CMK (cell line): ENCODE data around the gene KLHL14.
"Not testable (repeated sequence)": the region's sequence is repeated elsewhere in the genome, so short reads cannot be mapped to it uniquely, and the experiment has no call there.

Experiments used
- DNase-seq: peaks from one replicate; pipeline ENCODE4 v3.0.0-alpha.2; 2010; ENCODE audit warnings: low read depth

KLHL14 gene, protein sequence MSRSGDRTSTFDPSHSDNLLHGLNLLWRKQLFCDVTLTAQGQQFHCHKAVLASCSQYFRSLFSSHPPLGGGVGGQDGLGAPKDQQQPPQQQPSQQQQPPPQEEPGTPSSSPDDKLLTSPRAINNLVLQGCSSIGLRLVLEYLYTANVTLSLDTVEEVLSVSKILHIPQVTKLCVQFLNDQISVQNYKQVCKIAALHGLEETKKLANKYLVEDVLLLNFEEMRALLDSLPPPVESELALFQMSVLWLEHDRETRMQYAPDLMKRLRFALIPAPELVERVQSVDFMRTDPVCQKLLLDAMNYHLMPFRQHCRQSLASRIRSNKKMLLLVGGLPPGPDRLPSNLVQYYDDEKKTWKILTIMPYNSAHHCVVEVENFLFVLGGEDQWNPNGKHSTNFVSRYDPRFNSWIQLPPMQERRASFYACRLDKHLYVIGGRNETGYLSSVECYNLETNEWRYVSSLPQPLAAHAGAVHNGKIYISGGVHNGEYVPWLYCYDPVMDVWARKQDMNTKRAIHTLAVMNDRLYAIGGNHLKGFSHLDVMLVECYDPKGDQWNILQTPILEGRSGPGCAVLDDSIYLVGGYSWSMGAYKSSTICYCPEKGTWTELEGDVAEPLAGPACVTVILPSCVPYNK

DNA sequence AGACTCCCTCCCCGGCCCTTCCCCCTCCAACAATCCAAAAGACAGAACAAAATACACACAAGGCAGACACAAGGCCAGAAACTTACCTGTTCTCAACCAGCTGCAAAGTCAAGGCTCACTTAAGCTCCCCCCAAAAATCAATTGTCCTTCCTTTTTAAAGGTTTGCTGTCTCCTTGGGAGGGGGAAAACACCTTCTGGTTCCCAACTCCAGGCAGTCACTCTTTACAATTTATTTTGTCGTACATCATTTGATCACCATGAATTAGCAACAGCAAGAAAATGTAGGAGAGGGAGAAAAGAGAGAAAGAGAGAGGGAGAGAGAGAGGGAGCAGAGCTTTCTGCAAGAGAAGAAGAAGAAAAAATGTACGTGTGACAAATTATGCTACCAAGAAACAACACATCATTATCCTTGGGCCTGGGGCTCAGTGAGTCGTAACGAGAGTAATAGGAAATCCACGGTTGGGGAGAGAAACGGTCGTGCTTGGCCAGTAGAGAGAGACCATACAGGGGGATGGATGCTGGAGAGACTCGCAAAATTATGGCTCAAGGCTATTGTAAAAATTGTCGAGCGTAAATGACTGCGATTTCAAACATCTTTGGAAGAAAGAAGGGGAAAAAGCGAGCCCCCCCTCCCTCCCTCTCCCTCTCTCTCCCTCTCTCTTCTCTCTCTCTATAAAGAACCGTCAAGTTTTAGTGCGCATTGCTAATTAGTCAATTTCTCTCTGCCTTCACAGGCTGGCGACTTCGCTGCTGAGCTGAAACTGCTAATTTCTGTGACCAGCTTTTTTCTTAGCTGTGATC lies at the start of gene KLHL14:
Gene KLHL14 (minus strand): TSS at position 443 of the 801 bp plus-strand sequence. CDS start 2,432 bp downstream, outside the sequence.
- DNase-seq = no peak

DNA sequence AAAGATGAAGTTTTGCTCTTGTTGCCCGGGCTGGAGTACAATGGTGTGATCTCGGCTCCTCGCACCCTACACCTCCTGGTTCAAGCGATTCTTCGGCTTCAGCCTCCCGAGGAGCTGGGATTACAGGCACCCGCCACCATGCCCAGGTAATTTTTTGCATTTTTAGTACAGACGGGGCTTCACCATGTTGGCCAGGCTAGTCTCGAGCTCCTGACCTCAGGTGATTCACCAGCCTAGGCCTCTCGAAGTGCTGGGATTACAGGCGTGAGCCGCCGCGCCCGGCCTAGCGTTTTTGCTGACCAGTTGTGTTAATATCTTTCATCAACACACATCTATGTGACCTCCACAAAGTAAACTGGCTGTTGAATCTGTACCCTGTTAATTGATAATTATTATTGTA lies 49.4 kb upstream of the KLHL14 start:
- no peak for DNase-seq

DNA sequence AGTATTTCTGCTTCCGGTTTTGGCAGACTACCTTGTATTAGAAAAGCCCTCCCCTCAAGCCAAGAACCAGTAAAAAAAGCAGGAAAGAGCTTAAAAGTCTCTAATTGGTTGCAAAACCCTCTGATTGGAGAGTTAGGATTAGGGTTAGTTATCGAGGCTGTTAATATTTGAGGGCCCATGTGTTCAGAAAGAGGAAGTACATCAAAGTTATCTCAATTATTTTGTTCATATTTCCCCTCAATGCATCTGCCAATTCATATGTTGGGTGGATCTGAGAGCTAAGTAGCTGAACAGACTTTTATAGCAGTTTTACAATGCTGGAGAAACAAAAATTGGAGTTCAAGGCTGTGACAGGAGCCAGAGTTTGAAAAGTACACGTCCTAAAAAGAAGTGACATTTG lies 43.1 kb upstream of the KLHL14 start:
- no peak for DNase-seq

DNA sequence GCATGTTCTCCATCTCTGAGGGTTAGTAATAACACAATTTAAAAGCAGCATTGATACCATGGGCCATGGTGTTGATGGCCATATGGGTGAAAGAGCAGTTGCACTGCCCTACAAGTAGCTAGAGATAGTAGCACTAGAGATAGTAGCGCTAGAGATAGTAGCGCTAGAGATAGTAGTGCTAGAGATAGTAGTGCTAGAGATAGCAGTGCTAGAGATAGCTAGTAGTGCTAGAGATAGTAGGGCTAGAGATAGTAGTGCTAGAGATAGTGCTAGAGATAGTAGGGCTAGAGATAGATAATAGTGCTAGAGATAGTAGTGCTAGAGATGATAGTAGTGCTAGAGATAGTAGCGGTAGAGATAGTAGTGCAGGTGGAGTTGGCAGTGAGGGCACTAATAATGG lies 39.5 kb upstream of the KLHL14 start:
- no peak for DNase-seq

DNA sequence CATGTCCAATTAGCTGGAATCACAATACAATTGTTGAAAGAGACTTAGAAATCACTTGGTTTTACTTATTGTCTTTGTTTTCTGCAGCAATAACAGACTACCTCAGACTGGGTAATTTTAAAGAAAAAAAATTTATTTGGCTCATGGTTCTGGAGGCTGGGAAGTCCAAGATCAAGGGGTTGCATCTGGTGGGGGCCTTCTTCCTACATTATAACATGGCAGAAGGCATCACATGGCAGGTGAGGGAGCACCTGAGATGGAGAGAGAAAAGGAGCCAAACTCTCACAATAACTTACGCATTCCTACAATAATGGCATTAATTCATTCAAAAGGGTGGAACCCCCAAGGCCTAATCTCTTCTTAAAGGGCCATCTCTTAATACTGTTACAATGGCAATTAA lies 37.5 kb upstream of the KLHL14 start:
- DNase-seq = no peak

DNA sequence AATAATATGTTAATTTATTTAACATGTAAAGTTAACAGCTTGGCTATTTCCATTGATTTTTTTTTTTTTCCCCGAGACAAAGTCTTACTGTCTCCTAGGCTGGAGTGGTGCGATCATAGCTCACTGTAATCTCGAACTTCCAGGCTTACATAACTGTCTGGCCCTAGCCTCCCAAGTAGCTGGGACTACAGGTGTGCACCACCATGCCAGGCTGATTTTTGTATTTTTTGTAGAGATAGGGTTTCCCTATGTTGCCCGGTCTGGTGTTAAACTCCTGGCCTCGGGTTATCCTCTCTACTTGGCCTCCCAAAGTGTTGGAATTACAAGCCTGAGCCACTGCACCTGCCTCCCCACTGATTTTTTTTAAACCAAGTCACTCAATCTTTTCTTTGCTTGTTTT lies 32.5 kb upstream of the KLHL14 start:
- DNase-seq = no peak

DNA sequence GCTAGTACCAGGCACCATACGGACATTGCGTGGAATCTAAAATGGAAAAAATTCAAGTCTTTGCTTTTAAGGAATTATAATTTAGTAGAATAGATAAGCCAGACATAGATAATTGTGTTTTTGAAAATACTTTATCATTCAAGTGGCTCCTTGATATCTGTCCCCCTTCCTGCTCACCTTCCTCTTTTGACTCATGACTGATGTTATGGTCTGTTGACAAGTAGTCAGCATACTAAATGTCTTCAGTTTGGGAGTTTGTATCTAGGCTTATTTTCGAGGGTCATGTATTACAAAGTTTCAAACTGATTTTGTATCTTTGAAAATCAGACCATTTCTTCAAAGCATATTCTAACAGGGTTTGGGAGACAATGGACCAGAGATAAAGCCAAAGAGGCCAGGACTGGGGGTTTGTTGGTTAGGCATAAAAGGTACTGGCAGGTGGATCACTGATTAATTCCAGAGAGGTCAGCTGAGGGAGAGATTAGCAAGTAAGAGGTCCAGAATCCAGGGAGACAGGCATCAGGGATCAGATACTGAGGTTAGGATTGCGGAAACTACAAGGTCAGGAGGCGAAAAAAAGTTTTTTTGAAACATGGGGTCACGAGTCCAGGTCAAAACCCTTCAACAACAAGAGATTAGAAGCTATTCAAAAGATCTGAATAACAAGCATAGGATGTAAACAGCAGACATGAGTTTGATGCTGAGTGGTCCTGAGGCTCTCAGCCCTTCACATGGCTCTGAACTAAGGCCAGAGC lies 31.5 kb upstream of the KLHL14 start:
- no peak for DNase-seq

DNA sequence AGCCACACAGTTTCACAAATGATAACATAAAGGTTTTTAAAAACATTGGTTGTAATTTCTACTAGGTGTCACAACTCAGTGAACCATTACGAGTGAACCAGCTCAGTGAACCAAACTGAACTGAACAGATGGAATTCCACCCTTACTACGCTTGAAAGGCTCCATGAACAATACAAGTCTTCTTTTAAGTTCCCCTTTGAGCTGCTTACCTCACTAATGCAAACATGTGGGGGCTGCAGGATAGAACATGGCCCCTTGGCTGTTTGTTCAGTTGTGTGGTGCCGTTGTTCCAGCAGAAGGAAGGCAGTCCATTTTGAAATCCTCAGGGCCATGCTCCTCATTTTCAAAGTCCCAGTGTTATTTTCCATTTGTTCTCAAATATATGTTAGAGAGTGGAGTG lies 30.7 kb upstream of the KLHL14 start:
- no peak for DNase-seq

DNA sequence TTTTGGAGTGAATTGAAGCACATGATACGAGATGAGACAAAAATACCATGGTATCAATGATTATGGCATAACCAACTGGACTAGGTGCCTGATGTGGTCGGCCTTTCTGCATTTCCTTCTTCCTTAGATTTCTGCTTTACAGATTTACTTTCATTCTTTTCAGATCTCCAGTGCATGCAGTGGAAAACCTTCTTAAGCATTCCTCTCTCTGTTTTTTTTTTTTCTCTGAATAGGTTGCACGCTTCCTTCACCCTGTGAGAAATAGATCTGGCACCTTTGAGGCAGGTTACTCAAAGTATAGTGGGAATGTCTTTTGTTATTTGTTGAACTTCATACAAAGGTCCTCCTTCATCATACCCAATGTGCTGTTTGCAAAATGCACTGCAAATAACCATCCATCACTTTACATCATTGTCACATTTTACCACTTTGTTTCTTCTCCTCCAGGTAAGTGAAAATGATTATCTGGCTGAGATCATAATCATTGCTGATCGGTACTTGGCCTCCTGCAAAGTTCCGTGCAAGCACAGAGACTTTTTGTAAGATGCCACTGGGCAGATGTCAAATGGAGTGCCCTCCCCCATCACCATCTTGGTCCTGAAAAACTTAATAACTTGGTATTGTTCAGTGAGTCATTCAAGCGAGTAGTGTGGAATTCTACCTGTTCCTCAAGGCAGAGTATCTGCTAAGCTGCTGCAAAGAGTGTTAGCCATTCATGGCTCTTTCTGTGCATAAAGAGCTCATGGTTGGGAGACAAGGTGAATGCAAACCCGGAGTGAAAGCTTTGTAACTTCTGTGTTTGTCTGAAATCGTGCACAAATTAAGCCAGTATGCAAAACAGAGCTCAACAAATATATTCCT lies 30.0 kb upstream of the KLHL14 start:
- no peak for DNase-seq

DNA sequence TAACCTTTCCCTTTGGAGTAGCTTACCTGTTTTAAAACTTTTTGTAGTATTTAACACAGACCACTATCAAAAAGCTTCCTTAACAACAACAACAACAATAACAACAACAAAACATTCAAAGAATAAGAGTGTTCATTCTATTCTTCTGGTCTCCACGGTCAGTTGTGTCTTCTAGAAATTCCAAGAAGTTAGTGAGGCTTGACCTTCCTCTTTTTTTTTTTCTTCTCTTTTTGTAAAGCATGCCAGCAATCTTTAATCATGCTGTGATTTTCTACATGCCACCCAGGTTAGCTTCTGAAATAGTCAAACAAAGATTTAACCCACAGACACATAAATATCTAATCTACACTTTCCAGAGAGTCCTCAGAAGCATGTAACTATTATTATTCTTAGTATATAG lies 28.4 kb upstream of the KLHL14 start:
- DNase-seq = no peak

DNA sequence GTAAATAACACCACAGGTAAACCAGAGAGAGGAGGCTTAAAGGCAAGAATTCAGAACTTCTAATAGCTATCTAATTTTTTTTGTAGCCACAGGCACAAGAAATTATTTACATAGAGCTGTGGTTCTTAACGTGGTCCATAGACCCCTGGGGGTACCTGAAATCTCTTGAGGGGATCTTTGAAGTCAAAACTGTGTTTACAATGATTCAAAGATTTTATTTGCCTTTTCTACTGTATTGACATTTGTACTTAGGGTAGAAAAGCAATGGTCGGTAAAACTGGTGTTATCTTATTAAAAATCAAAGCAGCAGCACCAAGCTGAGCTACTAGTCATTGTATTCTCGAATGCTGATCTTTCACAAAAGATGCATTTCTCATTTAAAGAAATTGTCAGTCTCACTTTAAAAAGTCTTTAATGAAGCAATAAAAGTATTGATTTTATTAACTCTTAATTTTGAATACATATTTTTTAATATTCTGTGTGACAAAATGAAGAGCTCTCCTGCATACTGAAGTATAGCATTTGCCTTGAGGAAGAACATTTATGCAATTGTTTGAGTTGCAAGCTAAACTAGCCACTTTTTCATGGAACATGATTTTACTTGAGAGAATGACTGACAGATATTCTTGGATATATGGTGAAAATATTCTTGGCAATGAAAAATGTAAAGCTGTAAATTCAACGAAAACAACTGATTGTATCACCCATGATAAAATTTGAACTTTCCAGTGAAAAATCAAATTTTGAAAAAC lies 25.6 kb upstream of the KLHL14 start:
- no peak for DNase-seq

DNA sequence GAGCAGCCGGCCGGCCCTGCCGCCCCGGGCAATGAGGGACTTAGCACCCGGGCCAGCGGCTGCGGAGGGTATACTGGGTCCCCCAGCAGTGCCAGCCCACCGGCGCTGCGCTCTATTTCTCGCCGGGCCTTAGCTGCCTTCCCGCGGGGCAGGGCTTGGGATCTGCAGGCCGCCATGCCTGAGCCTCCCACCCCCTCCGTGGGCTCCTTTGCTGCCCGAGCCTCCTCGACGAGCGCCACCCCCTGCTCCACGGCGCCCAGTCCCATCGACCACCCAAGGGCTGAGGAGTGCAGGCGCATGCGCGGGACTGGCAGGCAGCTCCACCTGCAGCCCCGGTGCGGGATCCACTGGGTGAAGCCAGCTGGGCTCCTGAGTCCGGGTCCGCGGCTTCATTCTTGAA lies 21.8 kb upstream of the KLHL14 start:
- DNase-seq = not testable (repeated sequence)

DNA sequence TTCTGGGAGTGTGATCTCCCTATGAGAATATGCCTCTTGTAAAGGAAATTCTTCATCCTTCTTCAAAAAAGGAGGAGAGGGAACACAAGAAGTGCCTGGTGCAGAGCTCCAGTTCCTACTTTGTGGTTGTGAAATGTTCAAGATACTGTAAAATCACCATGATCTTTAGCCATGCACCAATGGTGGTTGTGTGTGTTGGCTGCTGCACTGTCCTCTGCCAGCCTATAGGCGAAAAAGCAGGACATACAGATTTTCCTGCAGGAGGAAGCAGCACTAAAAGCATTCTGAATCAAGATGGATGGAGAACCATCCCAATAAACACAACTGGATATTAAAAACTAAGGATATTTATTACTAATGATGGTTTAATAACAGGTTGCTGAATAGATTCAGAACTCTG lies 6.2 kb upstream of the KLHL14 start:
- no peak for DNase-seq

DNA sequence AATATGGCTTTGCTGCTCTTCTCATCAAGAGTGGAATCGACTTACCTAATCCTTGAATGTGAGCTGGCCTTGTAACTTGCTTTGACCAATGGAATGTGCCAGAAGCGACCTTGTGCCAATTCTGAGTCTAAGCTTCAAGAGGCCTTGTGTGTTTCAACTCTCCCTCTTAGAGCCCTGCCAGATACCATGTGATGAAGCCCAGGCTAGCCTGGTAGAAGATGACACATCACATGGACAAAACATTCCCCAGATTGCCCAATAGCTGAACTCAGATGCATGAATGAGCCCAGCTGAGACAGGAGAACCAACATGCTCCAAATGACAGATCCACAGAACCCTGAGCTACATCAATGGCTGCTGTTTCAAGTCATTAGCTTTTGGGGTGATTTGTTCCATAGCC lies 4.2 kb upstream of the KLHL14 start:
- no peak for DNase-seq

DNA sequence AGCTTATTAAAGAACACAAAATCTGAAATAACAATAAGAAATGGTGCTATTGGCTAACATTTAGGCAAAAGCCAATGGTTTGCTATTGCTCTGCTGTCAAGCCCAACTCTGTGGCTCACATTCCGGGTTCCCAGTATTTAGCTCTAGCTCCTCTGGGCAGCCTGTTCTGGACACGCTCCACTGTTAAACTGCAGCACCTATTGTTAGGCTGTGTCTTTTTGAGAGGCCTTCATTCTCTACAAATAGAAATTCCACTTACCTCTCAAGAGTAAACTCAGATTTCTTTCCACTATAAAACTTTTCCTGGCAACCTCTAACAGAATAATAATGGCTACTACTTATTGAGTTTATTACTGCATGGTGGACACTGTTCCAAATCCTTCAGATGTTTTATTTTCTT lies 3.7 kb upstream of the KLHL14 start:
- no peak for DNase-seq

DNA sequence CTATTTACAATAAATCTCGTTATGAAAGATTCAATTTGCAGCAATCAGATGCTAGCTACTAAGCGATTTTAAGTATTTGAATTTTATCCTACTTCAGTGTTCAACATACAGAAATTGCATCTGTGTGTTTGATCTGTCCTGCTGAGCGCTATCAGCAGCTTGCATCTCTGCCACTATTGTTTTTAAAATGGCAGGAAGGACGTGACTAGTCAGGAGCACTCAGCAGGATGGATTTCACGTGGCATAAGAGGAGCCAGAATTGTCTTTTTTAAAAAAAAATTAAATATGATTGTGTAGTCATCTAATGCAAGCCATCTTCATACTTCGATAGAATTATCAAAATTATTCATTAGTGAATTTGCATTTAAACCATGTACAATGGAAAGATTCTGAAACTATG lies 2.8 kb upstream of the KLHL14 start:
- DNase-seq = no peak

DNA sequence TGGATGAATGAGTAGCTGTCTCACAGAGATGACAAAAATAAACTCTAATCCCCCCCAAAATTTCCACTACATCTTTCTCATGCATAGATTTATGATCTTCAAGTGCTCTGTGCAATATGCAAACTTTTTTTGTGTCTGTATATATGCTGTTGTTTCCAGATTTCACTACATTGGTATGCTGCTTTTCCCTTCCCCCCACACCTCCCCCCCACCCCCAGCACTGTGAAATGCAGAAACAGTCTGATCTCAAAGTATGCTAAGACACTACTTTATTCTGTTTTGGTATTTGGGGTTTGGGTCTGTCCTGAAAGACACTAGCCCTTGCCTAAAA lies 524 bp upstream of the KLHL14 start:
- DNase-seq = no peak

DNA sequence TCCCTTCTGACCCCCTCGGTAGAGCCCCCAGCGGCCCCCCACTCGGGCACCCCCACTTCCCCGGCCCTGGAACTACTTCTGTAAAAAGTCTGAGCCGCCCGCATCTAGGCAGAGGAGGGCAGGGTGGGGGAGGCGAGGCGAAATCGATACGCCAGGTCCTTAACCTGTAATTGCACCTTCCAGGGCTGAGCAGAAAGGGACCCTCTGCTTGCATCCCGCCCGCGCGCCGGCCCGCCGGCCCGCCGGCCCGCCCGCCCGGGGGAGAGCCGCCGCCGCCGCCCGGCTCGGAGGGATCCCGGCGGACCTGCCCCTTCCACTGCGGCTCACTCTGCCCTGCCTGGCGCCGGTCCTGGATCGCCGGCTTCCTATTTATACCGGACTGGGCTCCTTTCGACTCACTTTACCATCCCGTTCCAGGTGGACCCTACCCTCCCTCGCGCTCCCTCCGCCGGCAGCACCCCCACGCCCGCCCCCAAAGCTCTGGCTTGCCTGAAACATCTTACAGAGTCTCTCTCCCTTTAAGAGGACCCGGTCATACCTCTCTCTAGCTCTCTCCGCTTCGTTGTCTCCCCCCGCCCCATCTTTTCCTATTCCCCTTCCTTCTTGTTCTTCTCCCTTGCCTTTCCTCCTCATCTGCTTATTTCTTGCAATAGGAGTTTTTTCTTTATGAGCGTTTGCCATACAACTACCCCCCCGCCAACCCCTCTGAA lies 797 bp downstream of the KLHL14 start:
- no peak for DNase-seq

DNA sequence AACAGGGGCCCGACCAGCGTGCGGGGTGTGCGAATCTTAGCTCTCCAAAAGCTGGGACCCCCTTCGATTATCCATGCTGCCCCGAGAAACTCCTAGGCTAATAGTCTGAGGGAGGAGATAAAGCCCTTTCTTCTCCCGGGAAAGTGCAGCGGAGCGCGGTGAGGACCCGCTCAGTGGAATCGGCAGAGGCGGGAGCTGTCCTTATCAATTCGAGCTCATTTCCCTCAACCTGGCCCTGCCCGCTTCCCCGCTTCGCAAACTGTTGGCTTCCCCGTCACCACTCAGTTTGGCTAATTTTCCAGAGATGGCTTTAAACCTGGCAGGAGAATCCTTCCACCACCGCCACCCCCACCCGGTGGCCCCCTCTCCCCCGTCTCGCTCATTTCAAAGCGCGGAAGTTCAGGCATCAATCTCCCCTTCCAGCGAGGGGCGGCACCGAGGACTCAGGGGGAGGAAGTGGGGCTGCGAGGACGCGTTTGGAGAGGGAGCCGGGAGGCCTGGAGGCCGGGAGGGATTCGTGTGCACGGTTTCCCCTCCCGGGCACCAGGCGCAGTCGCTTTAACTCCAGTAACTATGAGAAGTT lies 1.6 kb downstream of the KLHL14 start:
- DNase-seq = no peak
